ENCODE data around the gene TIGD4.

Gene TIGD4

DNA sequence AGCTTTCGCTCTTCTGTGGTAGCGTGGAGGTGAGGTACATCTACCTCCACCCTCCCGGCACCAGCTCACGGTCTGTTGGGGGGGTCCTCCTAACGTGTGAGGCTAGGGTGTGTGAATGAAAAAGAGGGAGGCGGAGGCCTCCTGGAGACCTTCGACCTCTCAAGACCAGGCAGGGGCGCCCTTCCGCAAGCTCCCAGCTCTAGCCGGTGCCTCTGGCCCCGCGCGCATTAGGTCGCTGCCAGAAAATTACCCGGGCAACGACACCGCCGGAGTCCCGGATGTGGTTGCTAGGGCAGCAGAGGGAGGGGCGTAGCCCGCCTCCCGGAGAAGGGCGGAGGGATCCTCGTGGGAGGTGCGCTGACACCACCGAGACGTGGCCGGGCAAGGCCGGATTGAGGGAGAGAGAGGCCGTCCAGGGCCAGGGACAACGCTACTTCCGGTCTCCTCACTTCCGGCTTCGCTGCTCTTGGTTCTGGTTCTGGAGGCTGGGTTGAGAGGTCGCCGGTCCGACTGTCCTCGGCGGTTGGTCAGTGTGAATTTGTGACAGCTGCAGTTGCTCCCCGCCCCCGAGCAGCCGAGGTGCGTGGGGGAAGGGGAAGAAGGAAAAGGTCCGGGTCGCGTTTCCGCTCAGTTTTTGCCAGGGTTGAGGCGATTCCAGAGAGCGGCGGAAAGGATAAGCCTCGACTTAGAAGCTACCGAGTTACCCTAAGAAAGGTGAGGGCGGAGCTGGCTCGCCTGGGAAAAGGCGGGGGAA is at the start of gene TIGD4, which contains the start of gene ARFIP1:
Gene TIGD4, minus strand, starts transcription at position 218 of the 754 bp plus-strand sequence. CDS start 8,726 bp downstream, outside the sequence.
Gene ARFIP1, plus strand, starts transcription at position 442 of the 754 bp plus-strand sequence. CDS start 49,680 bp downstream, outside the sequence.
- peak; percentile 85 for DNase-seq (ENCODE audit: low read depth)

DNA sequence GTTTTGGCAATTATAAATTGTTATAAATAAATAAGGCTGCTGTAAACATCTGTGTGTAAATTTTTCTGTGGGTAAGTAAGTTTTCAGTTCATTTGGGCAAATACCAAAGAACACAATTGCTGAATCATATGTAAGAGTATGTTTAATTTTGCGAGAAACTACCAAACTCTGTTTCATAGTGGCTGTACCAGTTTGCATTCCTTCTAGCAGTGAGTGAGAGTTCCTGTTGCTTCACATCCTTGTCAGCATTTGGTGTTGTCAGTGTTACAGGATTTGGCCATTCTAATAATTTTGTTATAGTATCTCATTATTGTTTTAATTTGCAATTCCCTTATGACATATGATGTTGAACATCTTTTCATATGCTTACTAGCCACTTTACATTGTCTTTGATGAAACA is 48.6 kb upstream of the TIGD4 start:
- no peak for DNase-seq (ENCODE audit: low read depth)

DNA sequence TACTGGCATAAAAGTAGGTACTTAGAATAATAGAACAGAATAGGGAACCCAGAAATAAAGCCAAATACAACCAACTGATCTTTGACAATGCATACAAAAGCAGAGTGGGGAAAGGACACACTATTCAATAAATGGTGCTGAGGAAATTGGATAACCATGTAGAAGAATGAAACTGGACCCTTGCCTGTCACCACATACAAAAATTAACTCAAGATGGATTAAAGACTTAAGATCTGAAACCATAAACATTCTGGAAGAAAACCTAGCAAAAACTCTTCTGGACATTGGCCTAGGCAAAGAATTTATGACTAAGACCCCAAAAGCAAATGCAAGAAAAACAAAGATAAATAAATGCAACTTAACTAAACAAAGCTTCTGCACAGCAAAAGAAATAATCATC is 45.8 kb upstream of the TIGD4 start:
- no peak for DNase-seq (ENCODE audit: low read depth)

DNA sequence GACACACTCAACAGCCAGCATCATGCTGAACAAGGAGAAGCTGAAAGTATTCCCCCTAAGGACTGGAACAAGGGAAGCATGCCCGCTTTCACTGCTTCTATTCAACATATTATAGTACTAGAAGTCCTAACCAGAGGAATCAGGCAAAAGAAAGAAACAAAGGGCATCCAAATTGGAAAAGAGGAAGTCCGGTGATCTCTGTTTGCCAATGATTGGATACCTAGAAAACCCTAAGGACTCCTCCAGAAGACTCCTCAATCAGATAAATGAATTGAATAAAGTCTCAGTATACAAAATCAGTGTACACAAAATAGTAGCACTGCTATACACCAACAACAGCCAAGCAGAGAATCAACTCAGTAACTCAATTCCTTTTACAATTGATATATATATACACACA is 45.0 kb upstream of the TIGD4 start:
- no peak for DNase-seq (ENCODE audit: low read depth)

DNA sequence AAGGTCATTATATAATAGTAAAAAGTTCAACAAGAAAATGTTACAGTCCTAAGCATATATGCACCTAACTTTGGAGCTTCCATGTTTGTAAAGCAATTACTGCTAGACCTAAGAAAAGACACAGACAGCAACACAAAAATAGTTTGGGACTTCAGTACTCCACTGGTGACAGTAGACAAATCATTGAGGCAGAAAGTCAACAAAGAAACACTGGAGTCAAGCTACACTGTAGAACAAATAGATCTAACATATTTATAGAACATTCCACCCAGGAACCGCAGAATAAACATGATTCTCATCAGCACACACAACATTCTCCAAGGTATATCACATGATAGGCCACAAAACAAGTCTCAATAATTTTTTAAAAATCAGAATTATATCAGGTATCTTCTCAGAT is 42.8 kb upstream of the TIGD4 start:
- DNase-seq (ENCODE audit: low read depth): no peak

DNA sequence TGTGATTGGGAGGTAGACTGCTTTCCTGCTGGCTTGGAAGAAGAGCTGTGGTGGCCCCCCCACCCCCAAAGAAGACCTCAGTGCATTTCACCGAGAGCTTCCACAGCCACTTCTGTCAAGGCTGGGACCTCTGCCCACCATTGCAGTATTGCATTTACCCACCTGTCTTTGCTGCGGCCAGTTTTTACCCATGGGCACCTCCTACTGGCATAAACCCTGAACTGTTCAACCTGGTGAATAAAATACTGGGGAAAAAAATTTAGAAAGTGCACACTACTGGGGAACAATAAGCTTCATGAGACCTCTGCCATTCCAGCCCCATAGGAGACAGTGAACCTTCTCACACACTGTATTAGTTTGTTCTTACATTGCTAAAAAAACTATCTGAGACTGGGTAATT is 40.5 kb upstream of the TIGD4 start:
- no peak for DNase-seq (ENCODE audit: low read depth)

DNA sequence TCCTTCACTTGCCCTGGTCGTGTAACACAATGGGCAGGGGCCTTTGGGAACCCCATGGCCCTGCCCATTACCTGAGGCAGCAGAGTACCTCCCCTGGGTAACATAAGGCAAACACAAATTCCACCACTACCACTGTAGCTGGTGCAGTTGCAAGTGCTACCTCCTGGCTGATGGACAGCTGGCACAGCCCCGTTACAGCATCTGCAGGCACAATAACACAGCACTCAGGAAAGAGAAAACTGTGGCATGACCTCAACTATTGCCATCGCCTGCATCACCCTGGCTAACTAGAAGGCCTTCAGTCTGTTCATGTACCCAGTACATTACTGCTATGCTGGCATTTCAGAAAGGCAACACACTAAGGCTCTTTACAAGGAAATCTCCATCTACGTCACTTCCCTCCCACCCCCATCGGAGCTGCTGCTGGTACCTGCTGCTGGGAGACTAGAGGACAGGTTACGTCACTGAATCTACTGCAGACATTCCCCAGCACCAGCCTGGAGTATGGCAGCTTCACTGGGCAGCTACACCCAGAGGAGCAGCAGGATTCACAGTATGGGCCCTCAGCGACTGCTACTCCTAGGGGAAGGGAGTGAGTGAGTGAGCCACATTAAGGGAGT is 39.6 kb upstream of the TIGD4 start:
- DNase-seq (ENCODE audit: low read depth): no peak

DNA sequence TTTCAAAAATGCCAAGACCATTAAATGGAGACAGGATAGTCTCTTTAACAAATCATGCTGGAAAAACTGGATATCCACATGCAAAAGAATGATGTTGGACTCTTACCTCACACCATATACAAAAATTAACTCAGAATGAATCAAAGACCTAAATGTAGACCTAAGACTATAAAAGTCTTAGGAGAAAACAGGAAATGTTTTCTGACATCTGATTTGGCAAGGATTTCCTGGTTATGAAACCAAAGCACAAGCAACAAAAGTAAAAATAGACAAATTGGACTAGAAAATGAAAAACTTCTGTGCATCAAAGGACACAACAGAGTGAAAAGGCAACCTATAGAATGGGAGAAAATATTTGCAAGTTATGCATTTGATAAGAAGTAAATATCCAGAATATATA is 37.8 kb upstream of the TIGD4 start:
- no peak for DNase-seq (ENCODE audit: low read depth)

DNA sequence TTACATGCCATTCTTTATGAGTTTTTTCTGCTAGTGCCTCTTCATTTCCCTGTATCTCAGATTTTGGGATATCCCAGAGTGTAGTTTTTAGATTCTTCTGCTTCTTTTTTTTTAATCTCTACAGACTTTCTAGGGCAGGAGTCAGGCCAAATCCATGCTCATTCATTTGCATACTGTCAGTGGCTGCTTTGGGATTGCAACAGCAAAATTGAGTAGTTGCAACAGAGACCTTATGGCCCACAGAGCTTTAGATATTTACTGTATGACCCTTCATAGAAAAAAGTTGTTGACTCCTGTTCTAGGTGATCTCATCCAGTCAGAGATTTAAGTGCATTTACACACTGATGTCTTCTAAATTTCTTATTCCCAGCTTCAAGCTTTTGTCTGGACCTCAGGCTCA is 35.5 kb upstream of the TIGD4 start:
- DNase-seq (ENCODE audit: low read depth): no peak

DNA sequence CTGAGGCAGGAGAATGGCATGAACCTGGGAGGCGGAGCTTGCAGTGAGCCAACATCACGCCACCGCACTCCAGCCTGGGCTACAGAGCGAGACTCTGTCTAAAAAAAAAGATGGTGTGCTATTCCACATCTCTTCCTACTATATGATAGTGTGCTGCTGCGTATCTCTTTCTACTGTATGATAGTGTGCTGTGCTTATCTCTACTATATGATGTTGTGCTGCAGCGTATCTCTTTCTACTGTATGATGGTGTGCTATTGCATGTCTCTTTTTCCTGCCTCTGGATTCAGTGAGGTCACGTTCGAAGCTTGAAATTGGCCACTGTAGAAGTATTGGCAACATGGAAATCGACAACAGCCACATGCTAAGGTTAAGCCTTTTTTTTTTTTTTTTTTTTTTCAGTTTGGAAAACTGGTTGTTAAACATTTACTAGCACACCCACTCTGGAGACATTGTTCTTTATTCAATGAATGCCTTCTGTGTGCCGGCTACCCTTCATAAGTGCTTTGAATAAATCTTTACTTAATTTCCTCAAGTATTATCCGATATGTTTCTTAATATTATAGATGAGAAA is 31.3 kb upstream of the TIGD4 start:
- no peak for DNase-seq (ENCODE audit: low read depth)

DNA sequence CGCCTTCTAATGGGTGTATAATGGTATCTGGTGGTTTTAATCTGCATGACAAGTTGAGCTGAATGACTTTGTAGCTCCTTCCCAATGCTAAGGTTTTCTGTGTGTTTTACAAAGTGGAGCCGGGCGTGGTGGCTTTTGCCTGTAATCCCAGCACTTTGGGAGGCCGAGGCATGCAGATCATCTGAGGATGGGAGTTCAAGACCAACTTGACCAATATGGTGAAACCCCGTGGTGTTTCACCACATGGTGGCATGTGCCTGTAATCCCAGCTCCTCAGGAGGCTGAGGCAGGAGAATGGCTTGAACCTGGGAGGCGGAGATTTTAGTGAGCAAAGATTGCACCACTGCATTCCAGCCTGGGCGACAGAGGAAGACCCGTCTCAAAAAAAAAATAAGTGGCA is 29.1 kb upstream of the TIGD4 start:
- no peak for DNase-seq (ENCODE audit: low read depth)

DNA sequence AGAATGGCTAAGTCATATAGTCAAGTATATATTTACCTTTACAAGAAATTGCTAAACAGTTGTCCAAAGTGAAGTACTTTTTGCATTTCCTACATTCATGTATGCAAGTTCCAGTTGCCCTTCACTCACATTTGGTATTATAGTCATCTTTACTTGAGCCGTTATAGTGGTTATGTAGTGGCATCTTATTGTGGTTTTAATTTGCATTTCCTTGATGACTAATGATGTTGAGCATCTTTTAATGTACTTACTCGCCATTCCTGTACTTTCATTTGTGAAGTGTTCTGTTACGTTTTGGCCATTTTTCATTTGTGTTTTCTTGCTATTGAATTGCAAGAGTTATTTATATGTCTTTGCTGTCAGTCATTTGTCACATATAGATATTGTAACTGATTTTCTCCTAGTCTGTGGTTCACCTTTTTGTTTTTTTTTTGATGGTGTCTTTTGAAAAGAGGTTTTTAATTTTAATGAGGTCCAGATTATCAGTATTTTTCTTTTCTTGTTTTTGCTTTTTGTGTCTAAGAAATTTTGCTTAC is 27.8 kb upstream of the TIGD4 start:
- no peak for DNase-seq (ENCODE audit: low read depth)

DNA sequence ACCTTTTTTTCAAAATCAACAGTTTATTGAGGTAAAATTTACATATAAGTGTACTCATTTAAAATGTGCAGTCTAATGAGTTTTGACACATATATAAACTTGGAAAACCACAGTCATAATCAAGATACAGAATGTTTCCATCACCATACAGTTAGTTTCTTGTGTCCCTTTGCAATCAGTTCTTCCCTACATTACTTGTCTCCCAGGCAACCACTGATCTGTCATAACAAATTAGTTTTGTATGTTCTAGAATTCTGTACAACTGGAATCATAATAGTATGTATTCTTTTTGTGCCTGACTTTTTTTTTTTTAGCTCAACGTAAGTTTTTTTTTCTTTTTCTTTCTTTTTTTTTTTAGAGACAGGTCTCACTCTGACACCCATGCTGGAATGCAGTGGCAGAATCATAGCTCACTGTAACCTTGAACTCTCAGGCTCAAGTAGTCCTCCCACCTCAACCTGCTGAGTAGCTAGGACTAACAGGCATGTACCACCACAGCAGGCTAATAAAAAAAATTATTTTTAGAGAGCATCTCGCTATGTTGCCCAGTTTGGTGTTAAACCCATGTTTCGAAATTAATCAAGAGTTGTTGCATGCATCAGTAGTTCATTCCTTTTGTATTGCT is 27.1 kb upstream of the TIGD4 start:
- no peak for DNase-seq (ENCODE audit: low read depth)

DNA sequence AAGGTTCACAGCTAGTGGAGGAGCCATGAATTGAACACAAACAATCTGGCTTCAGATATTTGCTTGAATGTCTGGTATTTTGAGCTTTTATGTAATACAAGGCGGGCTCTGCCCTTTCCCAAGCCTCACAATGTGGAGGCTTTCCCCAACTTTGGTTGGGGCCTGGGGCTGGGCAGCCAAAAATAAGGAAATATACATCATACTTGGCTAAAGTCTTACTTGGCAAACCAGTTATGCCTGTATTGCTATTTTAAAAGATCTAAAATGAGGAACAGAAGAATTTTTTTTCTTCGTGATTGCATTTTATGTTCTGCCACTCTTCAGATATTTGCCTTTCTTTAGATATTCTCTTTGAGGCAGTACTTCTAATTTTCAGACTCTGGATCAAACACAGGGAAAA is 26.3 kb upstream of the TIGD4 start:
- DNase-seq (ENCODE audit: low read depth): no peak

DNA sequence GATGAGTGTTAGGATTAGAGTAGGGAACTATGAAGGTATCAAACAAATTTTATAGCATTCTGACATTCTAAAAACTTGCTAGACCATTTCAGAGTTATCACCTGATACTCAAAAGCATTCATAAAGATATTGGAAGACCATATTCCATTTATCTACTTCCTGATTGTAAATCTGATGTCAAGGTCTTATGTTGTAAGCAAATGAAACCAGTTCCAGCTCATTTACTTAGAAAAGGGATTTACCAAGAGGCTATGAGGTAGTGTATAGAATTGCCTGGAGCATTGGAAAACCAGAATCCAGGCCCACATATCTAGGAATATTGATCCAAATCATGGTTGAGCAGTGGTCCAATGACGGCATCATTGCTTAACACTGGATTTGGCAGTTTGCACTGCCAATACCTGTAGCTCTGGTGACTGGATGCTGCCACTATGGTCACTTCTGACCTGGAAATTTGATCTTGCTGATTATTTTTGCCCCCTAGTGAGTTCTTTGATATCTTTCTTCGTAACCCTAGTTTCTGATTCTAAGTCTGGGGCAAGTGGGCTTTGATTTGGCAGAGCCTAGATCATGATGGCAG is 25.6 kb upstream of the TIGD4 start:
- no peak for DNase-seq (ENCODE audit: low read depth)

DNA sequence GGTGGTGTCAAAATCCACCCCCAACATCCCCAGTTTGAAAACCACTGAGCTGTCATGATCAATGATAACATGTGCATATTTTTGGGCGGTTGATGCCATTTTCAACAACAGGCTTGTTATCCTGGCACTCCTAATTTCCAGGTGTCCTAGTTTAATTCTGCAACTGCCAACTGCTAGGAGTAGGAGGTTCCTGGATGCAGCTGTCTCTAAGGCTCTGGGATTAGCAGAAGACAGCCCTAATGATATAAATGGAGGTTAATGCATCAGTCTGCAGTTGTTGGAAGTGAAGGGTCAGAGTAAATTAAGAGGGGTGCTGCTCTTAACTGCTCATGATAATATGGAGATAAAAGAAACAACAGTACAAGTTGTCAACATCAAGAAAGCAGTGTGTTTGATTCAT is 24.0 kb upstream of the TIGD4 start:
- DNase-seq (ENCODE audit: low read depth): no peak

DNA sequence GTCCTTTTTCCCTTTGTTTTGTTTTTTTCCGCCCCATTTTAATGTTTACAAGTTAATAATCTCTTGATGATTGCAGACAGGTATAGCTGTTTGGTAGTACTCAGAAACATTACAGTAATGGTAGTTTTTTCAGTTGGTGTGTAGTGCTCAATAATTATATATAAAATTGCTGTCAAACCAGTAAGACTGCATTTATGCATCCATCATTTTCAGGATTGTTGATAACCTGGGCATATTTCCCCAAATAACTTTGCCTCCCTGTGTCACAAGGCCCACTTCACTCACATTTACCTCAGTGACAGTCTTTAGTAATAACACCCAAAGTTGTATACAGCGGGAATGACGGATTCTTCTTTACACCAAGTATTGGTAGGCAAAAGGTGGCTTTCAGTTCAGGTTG is 16.4 kb upstream of the TIGD4 start:
- no peak for DNase-seq (ENCODE audit: low read depth)

DNA sequence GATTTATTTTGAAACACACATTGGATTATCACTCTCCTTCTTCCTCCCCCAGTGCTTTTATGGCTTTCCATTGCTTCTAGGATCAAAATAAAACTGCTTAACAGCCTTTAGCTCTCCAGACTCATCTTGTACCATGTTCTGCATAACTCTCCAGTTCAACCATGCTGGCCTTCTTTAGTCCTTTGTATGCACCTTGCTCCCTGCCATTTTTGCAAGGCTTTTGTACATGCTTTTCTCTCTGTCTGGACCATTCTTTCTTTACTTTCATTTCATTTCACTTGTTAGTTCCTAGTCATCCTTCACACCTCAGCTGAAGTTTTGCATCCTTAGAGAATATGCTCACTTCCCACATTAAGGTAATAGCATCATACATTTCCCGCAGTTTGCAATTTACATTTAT is 7.1 kb upstream of the TIGD4 start:
- DNase-seq (ENCODE audit: low read depth): no peak

DNA sequence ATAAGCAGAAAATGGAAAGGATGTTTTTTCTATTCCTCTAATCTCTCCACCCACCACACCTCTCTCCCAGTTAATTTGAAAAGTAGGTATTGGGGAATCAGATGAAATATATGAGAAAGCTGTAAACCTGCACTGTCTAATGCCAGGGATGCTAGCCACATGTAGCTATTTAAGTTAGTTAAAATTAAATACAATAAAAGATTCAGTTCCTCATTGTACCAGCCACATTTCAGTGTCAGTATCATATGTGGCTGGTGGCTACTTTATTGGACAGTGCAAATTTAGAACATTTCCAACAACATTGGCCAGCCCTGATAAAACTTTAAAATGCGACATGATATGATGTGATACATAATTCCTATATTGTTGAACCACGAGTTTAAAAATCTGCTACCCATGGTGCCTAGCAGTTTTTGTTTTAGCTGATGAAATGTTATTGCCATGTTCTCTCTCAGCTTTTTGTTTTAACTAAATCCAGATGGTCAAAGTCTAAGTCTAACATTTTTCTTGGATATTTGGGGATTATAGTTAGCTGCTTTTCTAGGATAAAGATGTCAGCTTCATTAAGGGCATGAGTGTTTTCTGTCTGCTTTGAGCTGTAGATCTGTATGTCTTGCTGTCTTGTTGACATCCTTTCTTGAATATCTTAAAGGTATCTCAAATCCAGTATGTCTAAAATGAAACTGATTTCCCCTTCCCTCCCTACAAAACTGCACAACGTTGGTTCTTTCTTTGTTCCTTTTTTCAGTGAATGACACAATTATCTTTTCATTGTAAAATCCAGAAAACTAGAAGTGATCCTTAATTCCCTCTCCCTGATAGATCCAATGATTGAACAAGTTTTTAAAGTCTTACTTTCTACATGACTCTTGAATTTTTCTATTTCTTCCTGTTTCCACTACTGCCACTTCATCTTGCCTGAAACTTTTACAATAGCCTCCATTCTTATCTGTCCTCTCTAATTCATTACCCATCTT is 6.4 kb upstream of the TIGD4 start:
- no peak for DNase-seq (ENCODE audit: low read depth)

DNA sequence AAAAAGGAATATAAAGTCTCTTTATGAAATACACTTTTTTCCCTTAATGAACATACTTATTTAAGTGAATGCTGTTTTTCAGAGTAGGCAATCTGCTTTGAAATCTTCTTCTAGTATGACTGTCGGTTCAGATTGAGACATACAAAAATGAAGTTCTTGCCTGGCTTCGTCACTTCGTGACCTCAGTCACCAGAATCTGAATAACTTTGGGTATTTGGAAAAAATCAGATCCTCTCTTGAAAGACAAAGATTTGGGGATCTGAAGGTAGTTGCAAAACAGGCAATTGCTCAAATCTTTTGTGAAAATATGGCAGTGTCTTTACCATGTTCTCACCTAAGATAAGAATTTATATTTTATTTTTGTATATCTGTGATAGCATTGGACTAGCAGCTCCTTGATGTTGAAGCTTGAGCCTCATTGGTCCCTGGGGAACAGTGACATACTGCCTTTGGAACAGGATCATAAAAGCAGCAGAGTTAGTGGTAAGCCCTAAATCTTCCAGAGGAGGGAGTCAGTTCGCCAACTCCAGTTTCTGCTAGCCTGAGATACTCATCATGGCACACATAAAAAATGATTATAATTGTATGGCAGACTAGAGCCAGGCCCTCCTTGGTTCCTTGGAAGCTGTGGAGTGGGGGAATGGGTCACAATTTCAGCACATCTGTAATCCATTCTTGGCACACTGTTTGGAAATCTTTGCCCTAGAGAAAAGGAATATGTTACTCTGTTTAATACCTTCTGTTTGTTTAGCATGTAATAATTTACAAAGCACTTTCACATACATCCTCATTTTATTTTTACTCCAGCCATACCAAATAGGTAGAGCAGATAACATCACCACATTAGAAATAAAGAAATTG is 5.2 kb upstream of the TIGD4 start:
- DNase-seq (ENCODE audit: low read depth): no peak
